Germinal center (tissue), 1 donor: Measurements from ENCODE around the gene FBXL7.

ENCODE experiments used
- DNase-seq: peaks from one replicate; pipeline ENCODE4 v3.0.0; 2012; ENCODE audit warnings: mixed read lengths, low spot score

Gene FBXL7

GRCh38 chr5:15951126-15951525 lies 451.1 kb downstream of the FBXL7 start:
- no peak for DNase-seq

GRCh38 chr5:15951550-15951949 lies 451.6 kb downstream of the FBXL7 start:
- DNase-seq = no peak

- DNase-seq = no peak
These were observed 456.6 kb downstream of the FBXL7 start for GRCh38 chr5:15956622-15957021.

GRCh38 chr5:15957124-15957523 lies 457.1 kb downstream of the FBXL7 start:
- no peak for DNase-seq

- DNase-seq = no peak
These were observed 459.6 kb downstream of the FBXL7 start for GRCh38 chr5:15959370-15960164.

GRCh38 chr5:15966066-15966640 lies 466.2 kb downstream of the FBXL7 start:
- no peak for DNase-seq

- no peak for DNase-seq
These were observed 466.7 kb downstream of the FBXL7 start for GRCh38 chr5:15966651-15967050.

GRCh38 chr5:15968993-15969392 lies 469.0 kb downstream of the FBXL7 start:
- DNase-seq = no peak

GRCh38 chr5:15977851-15978250 lies 477.9 kb downstream of the FBXL7 start:
- no peak for DNase-seq

GRCh38 chr5:15980835-15981234 lies 480.9 kb downstream of the FBXL7 start:
- DNase-seq = no peak

GRCh38 chr5:15983392-15983791 lies 483.4 kb downstream of the FBXL7 start:
- no peak for DNase-seq
